H1 (cell line): ENCODE results near the gene ENOSF1. TPM values are rescaled to one million over a fixed set of nuclear protein-coding genes. Genes with fewer than 3 reads are reported as not detected.

Source experiments
- CTCF ChIA-PET: fragments of 300-600 bp; sonication (Branson Sonifier 250); formaldehyde crosslinking; loops from one replicate; lab custom pipeline; 2021; ENCODE audit not compliant: partially characterized antibody; lab: Charles Lee
- POLR2A ChIA-PET: fragments of 300-600 bp; sonication (Branson Sonifier 250); formaldehyde crosslinking; loops from one replicate; lab custom pipeline; 2021; ENCODE audit warnings: inconsistent platforms; ENCODE audit not compliant: partially characterized antibody; lab: Charles Lee
- DNase-seq, 2 experiments: peaks; one replicate each; pipeline versions ENCODE4 v3.0.0 to v3.0.0-alpha.2; 2010 to 2022; ENCODE audit warnings: low spot score in 2 of 2, low read depth in 1 of 2, mixed read lengths in 1 of 2
- FAIRE-seq: peaks from 2 replicates; lab custom pipeline; 2011; peaks lifted over from hg19 to GRCh38; lab: Jason Lieb, UNC
- H2AFZ ChIP-seq: 2 replicates; pipeline ENCODE4 v1.8.1; 2012; ENCODE audit warnings: low read length, inconsistent platforms
- H2AK5ac ChIP-seq: 2 replicates; pipeline ENCODE4 v1.6.1; 2013; ENCODE audit warnings: low read depth, low read length
- H2BK120ac ChIP-seq: replicated peaks from 2 replicates; pipeline ENCODE3; 2013; ENCODE audit warnings: low read depth, low read length, inconsistent platforms
- H2BK12ac ChIP-seq: 2 replicates; pipeline ENCODE4 v1.6.1; 2013; ENCODE audit warnings: low read depth, low read length
- H2BK15ac ChIP-seq: 2 replicates; pipeline ENCODE4 v1.6.1; 2013; ENCODE audit warnings: low read length
- H2BK20ac ChIP-seq: 2 replicates; pipeline ENCODE4 v1.6.1; 2013; ENCODE audit warnings: low read length
- H2BK5ac ChIP-seq: 2 replicates; pipeline ENCODE4 v1.6.1; 2013; ENCODE audit warnings: low read depth, low read length
- H3K14ac ChIP-seq: 2 replicates; pipeline ENCODE4 v1.6.1; 2013; ENCODE audit warnings: inconsistent platforms; ENCODE audit not compliant: insufficient read length
- H3K18ac ChIP-seq: 2 replicates; pipeline ENCODE4 v1.6.1; 2013; ENCODE audit warnings: low read length; ENCODE audit errors: extremely low read depth
- H3K23ac ChIP-seq: 2 replicates; pipeline ENCODE4 v1.6.1; 2013; ENCODE audit warnings: inconsistent platforms; ENCODE audit not compliant: insufficient read length
- H3K23me2 ChIP-seq: 2 replicates; pipeline ENCODE4 v1.6.1; 2013; ENCODE audit warnings: low read depth, low read length
- H3K27ac ChIP-seq: 2 replicates; pipeline ENCODE4 v1.6.1; 2011; ENCODE audit warnings: low read depth, low read length, inconsistent platforms
- H3K27me3 ChIP-seq, 4 experiments: replicated peaks in 1 of 4; 1 replicate in 1 of 4; 2 replicates in 3 of 4; pipeline versions ENCODE4 v1.6.1 to v1.8.1; 2011 to 2013; ENCODE audit warnings: low read length in 3 of 4, mild to moderate bottlenecking in 3 of 4, inconsistent platforms in 2 of 4, mixed read lengths in 2 of 4, moderate library complexity in 1 of 4; ENCODE audit not compliant: control insufficient read depth in 3 of 4, insufficient read depth in 3 of 4; ENCODE audit errors: extremely low read depth in 1 of 4
- H3K36me3 ChIP-seq, 4 experiments: 2 replicates each; pipeline versions ENCODE4 v1.6.1 to v1.8.1; 2011 to 2013; ENCODE audit warnings: mild to moderate bottlenecking in 4 of 4, low read length in 3 of 4, moderate library complexity in 2 of 4, control low read depth in 1 of 4, inconsistent platforms in 1 of 4; ENCODE audit not compliant: insufficient read depth in 4 of 4, control insufficient read depth in 2 of 4
- H3K4ac ChIP-seq: replicated peaks from 2 replicates; pipeline ENCODE3; 2013; ENCODE audit warnings: low read length, low read depth, mixed read lengths, inconsistent platforms; ENCODE audit not compliant: insufficient read length
- H3K4me1 ChIP-seq, 4 experiments: replicated peaks in 1 of 4; 1 replicate in 1 of 4; 2 replicates in 3 of 4; pipeline versions ENCODE4 v1.6.1 to v1.8.1; 2011 to 2013; ENCODE audit warnings: low read length in 3 of 4, inconsistent platforms in 2 of 4, mixed read lengths in 1 of 4; ENCODE audit not compliant: insufficient read depth in 4 of 4, control insufficient read depth in 3 of 4
- H3K4me2 ChIP-seq, 2 experiments: 2 replicates each; pipeline versions ENCODE4 v1.6.1 to v1.8.1; 2011 to 2013; ENCODE audit warnings: low read depth in 2 of 2, low read length in 2 of 2, control low read depth in 1 of 2, inconsistent platforms in 1 of 2, mild to moderate bottlenecking in 1 of 2; ENCODE audit not compliant: insufficient read depth in 1 of 2
- H3K4me3 ChIP-seq, 4 experiments: fragments of 200-600, 300-600 bp in 1 of 4; sonication (generic), shearing (Covaris generic), sonication (Bioruptor Twin) in 1 of 4; 2 replicates each; pipeline versions ENCODE4 v1.5.1 to v1.8.1; 2011 to 2016; ENCODE audit warnings: low read length in 4 of 4, low read depth in 3 of 4, control low read depth in 2 of 4, inconsistent platforms in 2 of 4, mild to moderate bottlenecking in 2 of 4, mixed read lengths in 1 of 4, moderate library complexity in 1 of 4; ENCODE audit not compliant: insufficient read depth in 2 of 4; ENCODE audit errors: extremely low read depth in 1 of 4
- H3K56ac ChIP-seq: replicated peaks from 2 replicates; pipeline ENCODE3; 2013; ENCODE audit warnings: low read depth, mild to moderate bottlenecking, mixed read lengths, low read length, inconsistent platforms; ENCODE audit not compliant: insufficient read length
- H3K79me1 ChIP-seq: 2 replicates; pipeline ENCODE4 v1.6.1; 2013; ENCODE audit warnings: low read depth, low read length, control low read depth
- H3K79me2 ChIP-seq, 2 experiments: 2 replicates each; pipeline versions ENCODE4 v1.6.1 to v1.8.1; 2012 to 2013; ENCODE audit warnings: low read length in 2 of 2, mild to moderate bottlenecking in 2 of 2, inconsistent platforms in 1 of 2; ENCODE audit not compliant: insufficient read depth in 2 of 2, control insufficient read depth in 1 of 2
- H3K9ac ChIP-seq, 4 experiments: replicated peaks in 1 of 4; 1 replicate in 1 of 4; 2 replicates in 3 of 4; pipeline versions ENCODE4 v1.6.1 to v1.8.1; 2011 to 2013; ENCODE audit warnings: low read depth in 3 of 4, low read length in 3 of 4, control low read depth in 2 of 4, mild to moderate bottlenecking in 2 of 4, moderate library complexity in 2 of 4, inconsistent platforms in 1 of 4; ENCODE audit errors: extremely low read depth in 1 of 4
- H3K9me3 ChIP-seq, 2 experiments: 2 replicates each; pipeline versions ENCODE4 v1.6.1 to v1.8.1; 2012 to 2013; ENCODE audit warnings: mild to moderate bottlenecking in 2 of 2, moderate library complexity in 2 of 2, control low read depth in 1 of 2, inconsistent platforms in 1 of 2, low read depth in 1 of 2, low read length in 1 of 2, mixed read lengths in 1 of 2; ENCODE audit not compliant: insufficient read depth in 2 of 2
- H4K20me1 ChIP-seq, 2 experiments: replicated peaks in 1 of 2; 2 replicates each; pipeline versions ENCODE3 to v1.8.1; 2011 to 2013; ENCODE audit warnings: inconsistent platforms in 2 of 2, low read length in 2 of 2, mild to moderate bottlenecking in 1 of 2; ENCODE audit not compliant: insufficient read depth in 2 of 2, control insufficient read depth in 1 of 2
- H4K5ac ChIP-seq: 2 replicates; pipeline ENCODE4 v1.6.1; 2013; ENCODE audit warnings: low read length, low read depth, mixed read lengths, inconsistent platforms; ENCODE audit not compliant: insufficient read length
- H4K8ac ChIP-seq: 2 replicates; pipeline ENCODE4 v1.8.0; 2013; ENCODE audit warnings: mild to moderate bottlenecking, moderate library complexity, low read length, inconsistent platforms; ENCODE audit not compliant: insufficient read depth; ENCODE audit errors: extremely low read depth
- H4K91ac ChIP-seq: replicated peaks from 2 replicates; pipeline ENCODE3; 2013; ENCODE audit warnings: low read length, mixed read lengths, inconsistent platforms; ENCODE audit not compliant: insufficient read length
- TCF12 ChIP-seq: IDR thresholded peaks from 2 replicates; pipeline ENCODE4 v1.6.1; 2011; ENCODE audit warnings: low read depth, mild to moderate bottlenecking, low read length
- WGBS, 2 experiments: shearing (Covaris generic) in 1 of 2; methylation state at CpG; one replicate each; pipeline versions ENCODE4 v1.1.6 to v1.1.7; 2013 to 2015; ENCODE audit warnings: low lambda C conversion rate in 2 of 2, mixed read lengths in 2 of 2, inconsistent platforms in 1 of 2, low coverage in 1 of 2, missing lambda C conversion rate in 1 of 2; ENCODE audit not compliant: insufficient replicate concordance in 2 of 2, insufficient coverage in 1 of 2, insufficient read length in 1 of 2; ENCODE audit errors: extremely low coverage in 1 of 2, missing lambda C conversion rate in 1 of 2; 5-methylcytosine and 5-hydroxymethylcytosine counted together
- polyA plus RNA-seq, 7 experiments: library from polyadenylated mRNA; depleted of rRNA in 3 of 7; stranded (reverse) in 5 of 7; unstranded in 2 of 7; fragments of >200 nt in 5 of 7; fragments of 200-250 nt in 2 of 7; gene quantifications; 1 replicate in 5 of 7; 2 replicates in 1 of 7; 4 replicates in 1 of 7; pipeline versions ENCODE4 v1.2.1 to v1.2.3, GENCODE V29; 2011 to 2013; ENCODE audit warnings: missing spikeins in 2 of 7, mixed read lengths in 2 of 7
- total RNA-seq: library from RNA; stranded (reverse); fragmentation: NEBNext Ultra II Directional; extraction: Animal tissue kit (Norgen Biotek cat#: 25700); gene quantifications from 2 replicates; pipeline ENCODE4 v1.2.1, GENCODE V29; 2021

Gene ENOSF1
- total and polyA plus RNA-seq, 2 of the 8 experiments (the other 6 are each of a cell fraction or from before 2014, with no cell fraction given), result 15.4 to 26.4 TPM

GRCh38 chr18:662197-662596 is 50.2 kb downstream of the ENOSF1 start:
- Histone ChIP-seq H3K56ac (no peak overlapping the region), H3K27ac (no peak overlapping the region), H3K4me2 (no peak overlapping the region), H3K36me3 (peaks cover 10 to 34% (median 19%) of the 10 kb centered on the region in 4 experiments; a peak in 7 of 8 replicates), H2BK12ac (no peak overlapping the region), H3K23me2 (peaks cover 5% of the 10 kb centered on the region; the same call in 1 of the 2 replicates), H4K8ac (no peak overlapping the region), H4K5ac (no peak overlapping the region), H3K79me2 (peaks cover 0 to 40% of the 10 kb centered on the region in 2 experiments; a peak in 3 of 4 replicates), H4K20me1 (peaks cover 4 to 6% of the 10 kb centered on the region in 2 experiments), H3K9ac (no peak overlapping the region), H4K91ac (no peak overlapping the region), H3K27me3 (no peaks in the 10 kb centered on the region), H3K4ac (no peak overlapping the region), H2BK120ac (no peak overlapping the region), H3K23ac (no peak overlapping the region), H2AK5ac (no peak overlapping the region), H3K4me3 (no peak overlapping the region), H3K79me1 (peaks cover 16% of the 10 kb centered on the region), H2BK5ac (no peak overlapping the region), H3K9me3 (peaks cover 5 to 7% of the 10 kb centered on the region in 2 experiments; a peak in 3 of 4 replicates), H3K18ac (no peak overlapping the region), H3K14ac (no peak overlapping the region), H2BK15ac (no peak overlapping the region), H3K4me1 (peaks cover 0 to 8% (median 5%) of the 10 kb centered on the region in 4 experiments; a peak in 5 of 7 replicates), H2AFZ (no peak overlapping the region), H2BK20ac (no peak overlapping the region)
- no peak for FAIRE-seq
- POLR2A ChIA-PET, result no interaction called here
- CTCF ChIA-PET, result no interaction called here
- no peak for DNase-seq
- WGBS, 2 experiments, result 92% methylated on average over 4 of the region's 4 CpGs; no CpG with 5 or more reads in 1 of the 2 experiments
- no peak for TF ChIP-seq TCF12
